Neural cell (in vitro differentiated cells): ENCODE measurements around the gene PTPN3. TPM values are rescaled to one million over a fixed set of nuclear protein-coding genes. Genes with fewer than 3 reads are reported as not detected.

Experiments
- H2AFZ ChIP-seq: fragments of 200-600, 300-800 bp; sonication (generic), shearing (Covaris generic); 2 replicates; pipeline ENCODE4 v1.6.0; 2014; ENCODE audit warnings: low read depth, mild to moderate bottlenecking, antibody characterized with exemption, low read length, moderate library complexity
- H3F3A ChIP-seq: fragments of 200-600 bp; shearing (Covaris generic); 2 replicates; pipeline ENCODE4 v1.6.1; 2016; ENCODE audit warnings: mild to moderate bottlenecking, moderate library complexity, mixed read lengths, antibody characterized with exemption, low read length; ENCODE audit not compliant: insufficient read depth, poor library complexity, severe bottlenecking
- H3K27ac ChIP-seq: fragments of 200-600, 300-800 bp; sonication (generic), shearing (Covaris generic); 2 replicates; pipeline ENCODE4 v1.5.1; 2014; ENCODE audit warnings: mild to moderate bottlenecking, low read length, moderate library complexity
- H3K27me3 ChIP-seq: fragments of 300-800, 200-600 bp; sonication (generic), shearing (Covaris generic); 2 replicates; pipeline ENCODE4 v1.6.0; 2014; ENCODE audit warnings: mild to moderate bottlenecking, low read depth, low read length, moderate library complexity; ENCODE audit not compliant: insufficient read depth
- H3K36me3 ChIP-seq: fragments of 300-800, 200-600 bp; sonication (generic), shearing (Covaris generic); 2 replicates; pipeline ENCODE4 v1.5.1; 2014; ENCODE audit warnings: mild to moderate bottlenecking, antibody characterized with exemption, low read length, moderate library complexity; ENCODE audit not compliant: insufficient read depth
- H3K4me2 ChIP-seq: fragments of 300-800, 200-600 bp; sonication (generic), shearing (Covaris generic); 2 replicates; pipeline ENCODE4 v1.6.0; 2014; ENCODE audit warnings: mild to moderate bottlenecking, low read length
- H3K4me3 ChIP-seq: fragments of 300-800, 200-600 bp; sonication (generic), shearing (Covaris generic); 2 replicates; pipeline ENCODE4 v1.5.1; 2014; ENCODE audit warnings: mild to moderate bottlenecking, low read length, moderate library complexity
- H3K79me2 ChIP-seq: fragments of 200-600 bp; shearing (Covaris generic); replicated peaks from 2 replicates; pipeline ENCODE4 v1.6.0; 2014; ENCODE audit warnings: mild to moderate bottlenecking, low read length, moderate library complexity; ENCODE audit not compliant: insufficient read depth
- H3K9ac ChIP-seq: fragments of 300-800, 200-600 bp; sonication (generic), shearing (Covaris generic); 2 replicates; pipeline ENCODE4 v1.6.1; 2016; ENCODE audit warnings: mild to moderate bottlenecking, low read length, mixed read lengths
- H3K9me2 ChIP-seq: fragments of 200-600 bp; shearing (Covaris generic); 2 replicates; pipeline ENCODE4 v1.6.1; 2016; ENCODE audit warnings: mild to moderate bottlenecking, low read length, mixed read lengths; ENCODE audit not compliant: insufficient read depth
- H3K9me3 ChIP-seq: fragments of 200-600, 300-800 bp; sonication (generic), shearing (Covaris generic); 2 replicates; pipeline ENCODE4 v1.6.1; 2016; ENCODE audit warnings: mild to moderate bottlenecking, mixed run types, low read length, moderate library complexity, mixed read lengths
- H4K20me1 ChIP-seq: fragments of 200-600 bp; shearing (Covaris generic); 2 replicates; pipeline ENCODE4 v1.6.1; 2016; ENCODE audit warnings: mild to moderate bottlenecking, mixed run types; ENCODE audit not compliant: insufficient read depth
- EP300 ChIP-seq: fragments of 450-650 bp; conservative IDR thresholded peaks from 2 replicates; pipeline ENCODE4 v1.6.1; 2014; ENCODE audit warnings: antibody characterized with exemption, mild to moderate bottlenecking, moderate library complexity; ENCODE audit not compliant: poor library complexity, severe bottlenecking
- EZH2 ChIP-seq: fragments of 200-600, 300-800 bp; shearing (Covaris generic), sonication (generic); IDR thresholded peaks from 2 replicates; pipeline ENCODE4 v1.6.1; 2014; ENCODE audit warnings: antibody characterized with exemption, low read length, borderline replicate concordance, mild to moderate bottlenecking; ENCODE audit not compliant: insufficient read depth, poor library complexity, severe bottlenecking
- MXI1 ChIP-seq: fragments of 450-650 bp; conservative IDR thresholded peaks from 2 replicates; pipeline ENCODE4 v1.6.1; 2014; ENCODE audit warnings: antibody characterized with exemption, mild to moderate bottlenecking; ENCODE audit not compliant: poor library complexity, severe bottlenecking
- POLR2AphosphoS5 ChIP-seq: IDR thresholded peaks from 2 replicates; pipeline ENCODE4 v1.6.1; 2012
- RAD21 ChIP-seq: fragments of 450-650 bp; conservative IDR thresholded peaks from 2 replicates; pipeline ENCODE4 v1.6.1; 2014; ENCODE audit warnings: antibody characterized with exemption, mild to moderate bottlenecking, moderate library complexity
- REST ChIP-seq: IDR thresholded peaks from 2 replicates; pipeline ENCODE4 v1.6.1; 2012; ENCODE audit warnings: borderline replicate concordance
- SMC3 ChIP-seq: fragments of 450-650 bp; conservative IDR thresholded peaks from 2 replicates; pipeline ENCODE4 v1.6.1; 2014; ENCODE audit warnings: antibody characterized with exemption, mild to moderate bottlenecking, moderate library complexity; ENCODE audit not compliant: poor library complexity
- TAF1 ChIP-seq: IDR thresholded peaks from 2 replicates; pipeline ENCODE4 v1.6.1; 2012; ENCODE audit warnings: low read depth
- polyA plus RNA-seq: library from polyadenylated mRNA; depleted of rRNA; stranded (reverse); fragments of >200 nt; gene quantifications from 2 replicates; pipeline ENCODE4 v1.2.3, GENCODE V29; 2014
- TF ChIP-seq, protein P1 (sequence below): fragments of 450-650 bp; IDR thresholded peaks from 2 replicates; pipeline ENCODE4 v1.5.1; 2014; ENCODE audit warnings: antibody characterized with exemption, mild to moderate bottlenecking, moderate library complexity; ENCODE audit not compliant: poor library complexity, severe bottlenecking

Gene PTPN3
- polyA plus RNA-seq, 1 donor from 2014 or later = 3.8 TPM

GRCh38 chr9:109468927-109469326 lies 29.2 kb downstream of the PTPN3 start:
- H3K36me3 ChIP-seq = no peaks in the 10 kb centered on the region
- H3K4me2 ChIP-seq = no peak overlapping the region
- H3K27me3 ChIP-seq = no peaks in the 10 kb centered on the region
- no peaks in the 10 kb centered on the region for H3K9me2 ChIP-seq
- H2AFZ ChIP-seq = no peak overlapping the region
- no peak for TF ChIP-seq REST
- no peak for TF ChIP-seq RAD21
- TF ChIP-seq EP300 = no peak
- TF ChIP-seq, protein P1, sequence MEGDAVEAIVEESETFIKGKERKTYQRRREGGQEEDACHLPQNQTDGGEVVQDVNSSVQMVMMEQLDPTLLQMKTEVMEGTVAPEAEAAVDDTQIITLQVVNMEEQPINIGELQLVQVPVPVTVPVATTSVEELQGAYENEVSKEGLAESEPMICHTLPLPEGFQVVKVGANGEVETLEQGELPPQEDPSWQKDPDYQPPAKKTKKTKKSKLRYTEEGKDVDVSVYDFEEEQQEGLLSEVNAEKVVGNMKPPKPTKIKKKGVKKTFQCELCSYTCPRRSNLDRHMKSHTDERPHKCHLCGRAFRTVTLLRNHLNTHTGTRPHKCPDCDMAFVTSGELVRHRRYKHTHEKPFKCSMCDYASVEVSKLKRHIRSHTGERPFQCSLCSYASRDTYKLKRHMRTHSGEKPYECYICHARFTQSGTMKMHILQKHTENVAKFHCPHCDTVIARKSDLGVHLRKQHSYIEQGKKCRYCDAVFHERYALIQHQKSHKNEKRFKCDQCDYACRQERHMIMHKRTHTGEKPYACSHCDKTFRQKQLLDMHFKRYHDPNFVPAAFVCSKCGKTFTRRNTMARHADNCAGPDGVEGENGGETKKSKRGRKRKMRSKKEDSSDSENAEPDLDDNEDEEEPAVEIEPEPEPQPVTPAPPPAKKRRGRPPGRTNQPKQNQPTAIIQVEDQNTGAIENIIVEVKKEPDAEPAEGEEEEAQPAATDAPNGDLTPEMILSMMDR = no peak
- no peak for TF ChIP-seq SMC3
- no peak for TF ChIP-seq POLR2AphosphoS5
- no peak for TF ChIP-seq TAF1
- TF ChIP-seq MXI1 = no peak
- TF ChIP-seq EZH2 = no peak
- no peaks in the 10 kb centered on the region for H3K79me2 ChIP-seq
- no peak overlapping the region for H3K27ac ChIP-seq
- no peak overlapping the region for H3K4me3 ChIP-seq
- no peaks in the 10 kb centered on the region for H3F3A ChIP-seq
- H4K20me1 ChIP-seq = no peaks in the 10 kb centered on the region
- H3K9ac ChIP-seq = no peak overlapping the region
- H3K9me3 ChIP-seq = no peaks in the 10 kb centered on the region

GRCh38 chr9:109467936-109468335 lies 30.2 kb downstream of the PTPN3 start:
- no peaks in the 10 kb centered on the region for H3K9me2 ChIP-seq
- TF ChIP-seq SMC3 (no peak), REST (no peak), MXI1 (no peak), TAF1 (no peak), EP300 (no peak), POLR2AphosphoS5 (no peak), RAD21 (no peak), EZH2 (no peak)
- TF ChIP-seq, protein P1 = no peak
- no peaks in the 10 kb centered on the region for H3F3A ChIP-seq
- H3K9ac ChIP-seq = no peak overlapping the region
- no peak overlapping the region for H3K4me3 ChIP-seq
- H3K27ac ChIP-seq = no peak overlapping the region
- H4K20me1 ChIP-seq = no peaks in the 10 kb centered on the region
- H2AFZ ChIP-seq = no peak overlapping the region
- no peaks in the 10 kb centered on the region for H3K79me2 ChIP-seq
- no peak overlapping the region for H3K4me2 ChIP-seq
- no peaks in the 10 kb centered on the region for H3K9me3 ChIP-seq
- no peaks in the 10 kb centered on the region for H3K27me3 ChIP-seq
- H3K36me3 ChIP-seq = no peaks in the 10 kb centered on the region
